Measurements from ENCODE around the gene TMEM184A.

Gene TMEM184A

DNA sequence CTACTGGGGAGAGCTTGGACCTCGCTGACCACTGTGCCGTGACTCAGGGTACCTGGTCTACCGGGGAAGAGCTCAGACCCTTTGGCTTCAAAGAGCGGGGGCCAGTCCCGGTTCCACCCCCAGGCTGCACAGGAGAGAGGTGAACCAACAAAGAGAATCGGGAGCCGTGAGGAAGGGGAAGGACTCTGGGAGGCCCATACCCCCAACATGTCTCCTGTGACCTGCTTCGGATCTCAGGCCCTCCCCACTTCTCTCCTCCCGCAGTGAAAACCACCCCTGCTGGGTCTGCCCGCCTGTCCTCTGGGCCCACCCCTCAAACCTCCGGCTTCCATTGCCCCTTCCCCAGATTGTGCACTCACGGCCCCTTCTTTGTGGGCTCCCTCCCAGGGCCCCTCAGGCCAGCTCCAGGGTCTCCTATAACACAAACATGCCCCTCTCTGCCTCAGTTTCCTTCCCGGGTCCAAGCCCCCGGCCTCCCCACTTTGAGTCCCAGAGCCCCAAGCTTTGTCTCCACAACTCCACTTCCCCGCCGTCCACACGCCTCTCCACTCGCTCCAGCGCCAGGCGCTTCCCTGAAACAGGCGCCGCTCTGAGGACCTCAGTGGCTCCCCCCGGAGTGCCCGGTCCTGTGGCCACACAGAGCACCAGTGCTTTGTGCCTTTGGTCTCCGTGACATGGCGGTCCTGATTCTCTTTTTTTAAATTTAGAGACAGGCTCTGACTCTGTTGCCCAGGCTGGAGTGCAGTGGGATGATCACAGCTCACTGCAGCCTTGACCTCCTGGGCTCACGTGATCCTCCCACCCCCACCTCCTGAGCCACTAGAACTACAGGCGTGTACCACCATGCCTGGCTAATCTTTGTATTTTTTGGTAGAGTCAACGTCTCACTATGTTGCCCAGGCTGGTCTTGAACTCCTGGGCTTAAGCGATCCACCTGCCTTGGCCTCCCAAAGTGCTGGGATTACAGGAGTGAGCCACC, 44.3 kb downstream of the TMEM184A start:
- Histone ChIP-seq H3K27me3 (replicated peaks in 2 of 5; ENCODE audit: control insufficient read depth in 4 of 5, insufficient read depth in 5 of 5, low read length in 4 of 5) (no peaks in the 10 kb centered on the region), H3K9me3 (ENCODE audit: control extremely low read depth in 1 of 5, control insufficient read depth in 4 of 5, insufficient read depth in 2 of 5, low read depth in 1 of 5, low read length in 4 of 5) (no peaks in the 10 kb centered on the region), H3K4me1 (ENCODE audit: control extremely low read depth in 1 of 4, control insufficient read depth in 4 of 4, insufficient read depth in 4 of 4, low read length in 3 of 4) (peaks cover 0 to 92% (median 88%) of the 10 kb centered on the region in 4 experiments), H3K27ac (ENCODE audit: insufficient read depth in 1 of 2, low read depth in 1 of 2, low read length in 2 of 2, poor library complexity in 1 of 2, severe bottlenecking in 2 of 2) (peak overlapping the region; percentile 64 to 79), H3K36me3 (ENCODE audit: control insufficient read depth in 4 of 4, insufficient read depth in 4 of 4, low read length in 3 of 4) (no peaks in the 10 kb centered on the region), H3K4me3 (ENCODE audit: control insufficient read depth in 1 of 7, extremely low read depth in 1 of 7, insufficient read depth in 4 of 7, low read depth in 2 of 7, low read length in 6 of 7) (peak overlapping the region in 5 of 7 experiments; percentile 19 to 67 (median 62))
- 65% methylated on average over 26 of the region's 30 CpGs for WGBS (ENCODE audit: insufficient coverage)
- ChIA-PET POLR2A (interaction anchor here (4.0 kb wide), 1 partner anchor 21 kb away, joined by 27 read pairs; no protein-coding TSS in a partner anchor), CTCF (interaction anchor here (1.1 to 15.3 kb wide), 4 partner anchors 14 to 62 kb away, joined by 3 to 150 read pairs (median 3); partner anchors contain the start of gene TMEM184A)
- peak in 2 of 3 donors; percentile 43 to 50 for DNase-seq

DNA sequence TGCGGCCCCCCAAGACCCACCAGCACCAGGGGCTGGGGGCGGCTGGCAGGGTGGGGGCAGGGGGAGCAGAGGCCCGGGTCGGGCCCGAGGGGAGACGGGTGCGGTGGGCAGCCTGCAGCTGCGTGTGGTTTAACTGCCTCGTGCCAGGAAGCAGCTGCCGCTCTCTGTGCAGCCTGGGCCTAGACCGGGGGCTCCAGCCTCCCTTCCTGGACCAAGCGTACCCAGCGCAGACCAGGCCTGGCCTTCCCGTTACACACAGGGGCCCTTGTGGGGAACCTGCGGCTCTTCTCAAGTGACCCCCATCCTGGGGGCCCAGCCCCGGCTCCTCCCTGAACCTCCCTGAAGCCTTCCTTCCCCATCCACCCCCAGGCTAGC, 45.2 kb downstream of the TMEM184A start:
- Histone ChIP-seq H3K4me1 (ENCODE audit: control extremely low read depth in 1 of 4, control insufficient read depth in 4 of 4, insufficient read depth in 4 of 4, low read length in 3 of 4) (peaks cover 0 to 94% (median 91%) of the 10 kb centered on the region in 4 experiments), H3K27ac (ENCODE audit: insufficient read depth in 1 of 2, low read depth in 1 of 2, low read length in 2 of 2, poor library complexity in 1 of 2, severe bottlenecking in 2 of 2) (peak overlapping the region; percentile 64 to 79), H3K9me3 (ENCODE audit: control extremely low read depth in 1 of 5, control insufficient read depth in 4 of 5, insufficient read depth in 2 of 5, low read depth in 1 of 5, low read length in 4 of 5) (no peaks in the 10 kb centered on the region), H3K4me3 (ENCODE audit: control insufficient read depth in 1 of 7, extremely low read depth in 1 of 7, insufficient read depth in 4 of 7, low read depth in 2 of 7, low read length in 6 of 7) (peak overlapping the region in 4 of 7 experiments; percentile 19 to 67 (median 63)), H3K36me3 (ENCODE audit: control insufficient read depth in 4 of 4, insufficient read depth in 4 of 4, low read length in 3 of 4) (no peaks in the 10 kb centered on the region), H3K27me3 (replicated peaks in 2 of 5; ENCODE audit: control insufficient read depth in 4 of 5, insufficient read depth in 5 of 5, low read length in 4 of 5) (no peaks in the 10 kb centered on the region)
- ChIA-PET CTCF (interaction anchor here (1.1 to 15.3 kb wide), 7 partner anchors 13 to 63 kb away, joined by 3 to 150 read pairs (median 3); partner anchors contain the start of gene TMEM184A), POLR2A (interaction anchor here (0.9 to 4.0 kb wide), 2 partner anchors 22 to 30 kb away, joined by 5 to 27 read pairs; no protein-coding TSS in a partner anchor)
- WGBS (ENCODE audit: insufficient coverage) = 0% methylated on average over 9 of the region's 16 CpGs
- peak; percentile 73 to 98 (median 97) for DNase-seq

DNA sequence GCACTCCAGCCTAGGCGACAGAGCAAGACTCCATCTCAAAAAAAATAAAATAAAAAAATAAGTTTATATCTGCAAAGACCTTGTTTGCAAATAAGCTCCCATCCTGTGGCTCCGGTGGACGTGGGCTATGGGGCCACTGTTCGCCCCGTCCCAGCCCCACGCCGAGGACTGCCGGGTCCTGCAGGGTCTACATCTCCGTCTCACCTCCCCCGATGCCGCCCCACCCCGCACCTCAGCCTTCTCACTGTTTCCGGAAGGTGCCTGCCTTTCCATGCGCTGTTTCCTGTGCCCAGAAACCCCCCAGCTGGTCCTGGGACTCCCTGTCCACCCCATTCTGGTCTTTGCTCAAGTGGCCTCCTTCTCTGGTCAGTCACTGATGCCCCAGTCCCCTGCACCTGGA, 46.8 kb downstream of the TMEM184A start:
- ChIA-PET CTCF (interaction anchor here (1.7 to 15.3 kb wide), 3 partner anchors 10 to 46 kb away, joined by 4 to 150 read pairs (median 9); partner anchors contain the start of gene TMEM184A), POLR2A (interaction anchor here (0.6 to 0.7 kb wide), 2 partner anchors 14 to 21 kb away, joined by 3 read pairs; no protein-coding TSS in a partner anchor)
- H3K27me3 ChIP-seq (replicated peaks in 2 of 5; ENCODE audit: control insufficient read depth in 4 of 5, insufficient read depth in 5 of 5, low read length in 4 of 5) = no peaks in the 10 kb centered on the region
- 75% methylated on average over 12 of the region's 14 CpGs for WGBS (ENCODE audit: insufficient coverage)
- H3K27ac ChIP-seq (ENCODE audit: insufficient read depth in 1 of 2, low read depth in 1 of 2, low read length in 2 of 2, poor library complexity in 1 of 2, severe bottlenecking in 2 of 2) = no peak overlapping the region
- H3K9me3 ChIP-seq (ENCODE audit: control extremely low read depth in 1 of 5, control insufficient read depth in 4 of 5, insufficient read depth in 2 of 5, low read depth in 1 of 5, low read length in 4 of 5) = no peaks in the 10 kb centered on the region
- H3K36me3 ChIP-seq (ENCODE audit: control insufficient read depth in 4 of 4, insufficient read depth in 4 of 4, low read length in 3 of 4) = no peaks in the 10 kb centered on the region
- H3K4me1 ChIP-seq (ENCODE audit: control extremely low read depth in 1 of 4, control insufficient read depth in 4 of 4, insufficient read depth in 4 of 4, low read length in 3 of 4) = peaks cover 0 to 84% (median 83%) of the 10 kb centered on the region in 4 experiments
- DNase-seq = peak in 1 of 3 donors; percentile 17
- H3K4me3 ChIP-seq (ENCODE audit: control insufficient read depth in 1 of 7, extremely low read depth in 1 of 7, insufficient read depth in 4 of 7, low read depth in 2 of 7, low read length in 6 of 7) = no peak overlapping the region

DNA sequence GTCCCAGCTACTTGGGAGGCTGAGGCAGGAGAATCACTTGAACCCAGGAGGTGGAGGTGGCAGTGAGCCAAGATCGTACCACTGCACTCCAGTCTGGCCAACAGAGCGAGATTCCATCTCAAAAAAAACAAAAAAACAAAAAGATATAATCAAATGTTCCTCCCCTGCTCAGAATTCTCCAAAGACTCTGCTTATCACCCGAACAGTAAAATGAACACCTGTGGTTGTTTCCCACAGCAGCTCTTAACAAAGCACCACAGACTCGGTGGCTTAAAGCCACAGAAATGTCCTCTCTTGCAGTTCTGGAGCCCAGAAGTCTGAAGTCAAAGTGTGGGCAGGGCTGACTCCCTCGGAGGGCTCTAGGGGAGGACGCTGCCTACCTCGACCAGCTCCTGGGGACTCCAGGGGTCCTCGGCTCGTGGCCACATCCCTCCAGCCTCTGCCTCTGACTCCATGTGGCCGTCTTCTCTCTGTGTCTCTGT, 47.7 kb downstream of the TMEM184A start:
- CTCF ChIA-PET = interaction anchor here (1.0 to 15.3 kb wide), 8 partner anchors 11 to 898 kb away, joined by 3 to 150 read pairs (median 4); partner anchors contain the start of genes MAFK and TMEM184A
- WGBS (ENCODE audit: insufficient coverage) = 8% methylated on average over 5 of the region's 10 CpGs

DNA sequence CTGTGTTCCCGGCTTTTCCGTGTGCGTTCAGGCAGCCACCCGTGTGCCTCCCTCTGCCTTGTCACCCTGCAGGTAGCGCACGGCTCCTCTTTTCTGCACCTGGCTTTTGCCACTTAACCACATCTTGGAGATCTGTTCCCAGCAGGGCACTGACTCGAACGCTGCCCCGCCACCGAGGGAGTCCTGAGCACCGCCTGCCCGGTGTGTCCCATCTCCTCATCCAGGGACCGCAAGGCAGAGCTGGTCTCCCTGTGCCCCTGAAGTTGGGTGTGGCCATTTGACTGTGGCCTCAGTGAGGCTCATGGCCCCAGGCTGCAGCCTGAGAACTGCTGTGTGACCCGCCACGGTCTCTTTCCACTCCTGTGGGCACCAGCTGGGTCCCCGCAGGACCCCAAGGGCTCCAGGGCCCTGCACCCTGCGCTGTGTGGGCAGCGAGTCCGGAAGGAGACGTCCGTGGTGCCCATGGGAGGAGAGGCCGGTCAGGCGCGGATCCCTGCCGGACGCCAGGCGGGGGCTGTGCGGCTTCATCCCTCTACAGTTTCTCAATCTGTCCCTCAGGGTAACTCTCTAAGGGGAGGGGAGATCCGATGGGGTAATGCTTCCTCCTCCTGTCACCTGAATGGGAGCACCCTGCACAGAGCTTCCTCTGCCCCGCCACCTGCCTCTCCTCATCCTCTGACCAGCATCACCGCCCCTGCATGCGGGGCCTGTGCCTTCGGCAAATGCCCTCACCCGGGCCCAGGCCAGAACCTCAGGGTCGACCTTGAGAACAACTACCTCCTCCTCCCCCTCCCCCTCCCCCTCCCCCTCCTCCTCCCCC, 50.1 kb downstream of the TMEM184A start:
- DNase-seq = peak in 2 of 3 donors; percentile 48 to 66
- H3K27me3 ChIP-seq (replicated peaks in 2 of 5; ENCODE audit: control insufficient read depth in 4 of 5, insufficient read depth in 5 of 5, low read length in 4 of 5) = no peaks in the 10 kb centered on the region
- WGBS (ENCODE audit: insufficient coverage) = 73% methylated on average over 21 of the region's 35 CpGs
- H3K9me3 ChIP-seq (ENCODE audit: control extremely low read depth in 1 of 5, control insufficient read depth in 4 of 5, insufficient read depth in 2 of 5, low read depth in 1 of 5, low read length in 4 of 5) = no peaks in the 10 kb centered on the region
- H3K4me1 ChIP-seq (ENCODE audit: control extremely low read depth in 1 of 4, control insufficient read depth in 4 of 4, insufficient read depth in 4 of 4, low read length in 3 of 4) = peaks cover 0 to 67% (median 62%) of the 10 kb centered on the region in 4 experiments
- POLR2A ChIA-PET = interaction anchor here (0.6 to 2.1 kb wide), 4 partner anchors 27 to 1149 kb away, joined by 3 to 9 read pairs (median 5); no protein-coding TSS in a partner anchor
- peaks cover 3 to 22% (median 15%) of the 10 kb centered on the region in 4 experiments for H3K36me3 ChIP-seq (ENCODE audit: control insufficient read depth in 4 of 4, insufficient read depth in 4 of 4, low read length in 3 of 4)
- H3K27ac ChIP-seq (ENCODE audit: insufficient read depth in 1 of 2, low read depth in 1 of 2, low read length in 2 of 2, poor library complexity in 1 of 2, severe bottlenecking in 2 of 2) = no peak overlapping the region
- CTCF ChIA-PET = interaction anchor here (0.7 to 15.3 kb wide), 12 partner anchors 9 to 65 kb away, joined by 3 to 150 read pairs (median 5); partner anchors contain the start of gene TMEM184A
- H3K4me3 ChIP-seq (ENCODE audit: control insufficient read depth in 1 of 7, extremely low read depth in 1 of 7, insufficient read depth in 4 of 7, low read depth in 2 of 7, low read length in 6 of 7) = peak overlapping the region in 3 of 7 experiments; percentile 26 to 45 (median 30)

More for the DNA sequence above, 47.7 kb downstream of the TMEM184A start:
- H3K4me3 ChIP-seq (ENCODE audit: control insufficient read depth in 1 of 7, extremely low read depth in 1 of 7, insufficient read depth in 4 of 7, low read depth in 2 of 7, low read length in 6 of 7) = peak overlapping the region in 3 of 7 experiments; percentile 4 to 40 (median 10)
- peaks cover 0 to under 1% (median 0%) of the 10 kb centered on the region in 4 experiments for H3K36me3 ChIP-seq (ENCODE audit: control insufficient read depth in 4 of 4, insufficient read depth in 4 of 4, low read length in 3 of 4)
- POLR2A ChIA-PET = interaction anchor here (0.6 to 1.0 kb wide), 2 partner anchors 22 to 29 kb away, joined by 6 read pairs; partner anchors contain the start of gene MAFK
- DNase-seq = peak in 2 of 3 donors; percentile 86 to 91
- peaks cover 0 to 81% (median 78%) of the 10 kb centered on the region in 4 experiments for H3K4me1 ChIP-seq (ENCODE audit: control extremely low read depth in 1 of 4, control insufficient read depth in 4 of 4, insufficient read depth in 4 of 4, low read length in 3 of 4)
- no peaks in the 10 kb centered on the region for H3K9me3 ChIP-seq (ENCODE audit: control extremely low read depth in 1 of 5, control insufficient read depth in 4 of 5, insufficient read depth in 2 of 5, low read depth in 1 of 5, low read length in 4 of 5)
- H3K27ac ChIP-seq (ENCODE audit: insufficient read depth in 1 of 2, low read depth in 1 of 2, low read length in 2 of 2, poor library complexity in 1 of 2, severe bottlenecking in 2 of 2) = peak overlapping the region in 1 of 2 experiments; percentile 68
- no peaks in the 10 kb centered on the region for H3K27me3 ChIP-seq (replicated peaks in 2 of 5; ENCODE audit: control insufficient read depth in 4 of 5, insufficient read depth in 5 of 5, low read length in 4 of 5)
